SK-N-SH (cell line): Measurements from ENCODE around the gene SHBG. TPM values are rescaled to one million over a fixed set of nuclear protein-coding genes. Genes with fewer than 3 reads are reported as not detected.

Experiments used
- CTCF ChIA-PET: fragments of 300-600, 350-600 bp; formaldehyde crosslinking; extraction: SDS; loops from one replicate; lab custom pipeline; 2021; lab: Yijun Ruan, JAX
- POLR2A ChIA-PET: fragments of 350-600 bp; sonication (Branson Sonifier 250); formaldehyde crosslinking; extraction: SDS; loops from one replicate; lab custom pipeline; 2020; ENCODE audit warnings: antibody characterized with exemption, inconsistent platforms; lab: Yijun Ruan, JAX
- DNase-seq: peaks from one replicate; pipeline ENCODE4 v3.0.0; 2012
- H2AFZ ChIP-seq: fragments of 200-600 bp; sonication (generic); 2 replicates; pipeline ENCODE4 v1.8.1; 2016; ENCODE audit warnings: antibody characterized with exemption, mild to moderate bottlenecking, low read depth
- H3F3A ChIP-seq: fragments of 200-600 bp; sonication (generic); replicated peaks from 2 replicates; pipeline ENCODE3; 2016; ENCODE audit warnings: antibody characterized with exemption, mild to moderate bottlenecking; ENCODE audit not compliant: insufficient read depth
- H3K27ac ChIP-seq, 2 experiments: fragments of 200-500 bp in 1 of 2; fragments of 200-600 bp in 1 of 2; sonication (Bioruptor generic) in 1 of 2; sonication (generic), shearing (Covaris generic) in 1 of 2; 2 replicates each; pipeline versions ENCODE4 v1.5.1 to v1.6.1; 2014 to 2016; ENCODE audit warnings: low read depth in 2 of 2, inconsistent platforms in 1 of 2, low read length in 1 of 2, mild to moderate bottlenecking in 1 of 2, mixed read lengths in 1 of 2
- H3K27me3 ChIP-seq: fragments of 200-600 bp; sonication (generic), shearing (Covaris generic); 2 replicates; pipeline ENCODE4 v1.6.1; 2016; ENCODE audit warnings: mixed run types; ENCODE audit not compliant: insufficient read depth
- H3K36me3 ChIP-seq, 2 experiments: fragments of 200-500 bp in 1 of 2; fragments of 200-600 bp in 1 of 2; sonication (Bioruptor generic) in 1 of 2; sonication (generic) in 1 of 2; replicated peaks in 1 of 2; 2 replicates each; pipeline versions ENCODE3 to v1.5.1; 2014 to 2016; ENCODE audit warnings: low read length in 1 of 2, mild to moderate bottlenecking in 1 of 2; ENCODE audit not compliant: insufficient read depth in 2 of 2, control insufficient read depth in 1 of 2
- H3K4me1 ChIP-seq, 2 experiments: fragments of 200-500 bp in 1 of 2; fragments of 200-600 bp in 1 of 2; sonication (Bioruptor generic) in 1 of 2; sonication (generic), shearing (Covaris generic) in 1 of 2; 2 replicates each; pipeline versions ENCODE4 v1.5.1 to v1.6.1; 2014 to 2016; ENCODE audit warnings: low read depth in 1 of 2, low read length in 1 of 2, mixed run types in 1 of 2; ENCODE audit not compliant: insufficient read depth in 2 of 2, control insufficient read depth in 1 of 2
- H3K4me2 ChIP-seq: fragments of 200-600 bp; sonication (generic), shearing (Covaris generic); 2 replicates; pipeline ENCODE4 v1.6.1; 2017; ENCODE audit warnings: mixed run types
- H3K4me3 ChIP-seq, 2 experiments: fragments of 200-500 bp in 1 of 2; fragments of 200-600 bp in 1 of 2; sonication (Bioruptor generic) in 1 of 2; sonication (generic), shearing (Covaris generic) in 1 of 2; 2 replicates each; pipeline versions ENCODE4 v1.5.1 to v1.8.1; 2014 to 2016; ENCODE audit warnings: low read depth in 2 of 2, inconsistent platforms in 1 of 2, low read length in 1 of 2, mild to moderate bottlenecking in 1 of 2, mixed read lengths in 1 of 2, moderate library complexity in 1 of 2
- H3K79me2 ChIP-seq: fragments of 200-600 bp; sonication (generic); 2 replicates; pipeline ENCODE4 v1.8.1; 2017; ENCODE audit warnings: mild to moderate bottlenecking; ENCODE audit not compliant: insufficient read depth
- H3K9ac ChIP-seq: fragments of 200-600 bp; sonication (generic); 2 replicates; pipeline ENCODE4 v1.6.1; 2017; ENCODE audit warnings: mixed run types
- H3K9me2 ChIP-seq: fragments of 200-600 bp; sonication (generic); 2 replicates; pipeline ENCODE4 v1.6.1; 2017; ENCODE audit warnings: mixed run types
- H3K9me3 ChIP-seq: fragments of 200-600 bp; sonication (generic); 2 replicates; pipeline ENCODE4 v1.6.1; 2017; ENCODE audit warnings: mixed run types, mild to moderate bottlenecking, moderate library complexity
- H4K20me1 ChIP-seq: fragments of 200-600 bp; sonication (generic); 2 replicates; pipeline ENCODE4 v1.6.1; 2017; ENCODE audit warnings: mild to moderate bottlenecking, mixed run types; ENCODE audit not compliant: insufficient read depth
- CHD2 ChIP-seq: fragments of 150-350 bp; IDR thresholded peaks from 2 replicates; pipeline ENCODE4 v1.6.1; 2018; ENCODE audit warnings: low read length; ENCODE audit not compliant: partially characterized antibody
- EZH2phosphoT487 ChIP-seq: fragments of 200-600 bp; sonication (generic); IDR thresholded peaks from 2 replicates; pipeline ENCODE4 v1.6.1; 2017; ENCODE audit warnings: low read depth, mixed run types, mild to moderate bottlenecking, antibody characterized with exemption, moderate library complexity, borderline replicate concordance
- FOSL2 ChIP-seq: IDR thresholded peaks from 2 replicates; pipeline ENCODE4 v1.4.0; 2012; ENCODE audit warnings: low read depth, mild to moderate bottlenecking, moderate library complexity, borderline replicate concordance
- JUND ChIP-seq: IDR thresholded peaks from 2 replicates; pipeline ENCODE4 v1.4.0; 2012
- MAX ChIP-seq: IDR thresholded peaks from 2 replicates; pipeline ENCODE4 v1.4.0; 2012; ENCODE audit warnings: low read depth
- NRF1 ChIP-seq: IDR thresholded peaks from 2 replicates; pipeline ENCODE4 v1.6.1; 2012; ENCODE audit warnings: low read depth, mild to moderate bottlenecking, low read length
- POLR2AphosphoS5 ChIP-seq: IDR thresholded peaks from 2 replicates; pipeline ENCODE4 v1.6.1; 2012; ENCODE audit warnings: low read depth, low read length
- RAD21 ChIP-seq: IDR thresholded peaks from 2 replicates; pipeline ENCODE4 v1.6.1; 2012; ENCODE audit warnings: mild to moderate bottlenecking, low read length
- SIN3A ChIP-seq: IDR thresholded peaks from 2 replicates; pipeline ENCODE4 v1.6.1; 2012; ENCODE audit warnings: low read depth, mild to moderate bottlenecking, low read length, moderate library complexity, borderline replicate concordance
- WGBS: methylation state at CpG from one replicate; pipeline ENCODE4 v1.1.6; 2017; ENCODE audit warnings: low lambda C conversion rate; 5-methylcytosine and 5-hydroxymethylcytosine counted together
- polyA plus RNA-seq, 3 experiments: library from polyadenylated mRNA; depleted of rRNA; stranded (reverse); fragments of >200 nt; gene quantifications; 2 replicates each; pipeline ENCODE4 v1.2.3, GENCODE V29; 2012

SHBG gene
- polyA plus RNA-seq, 1 of the 3 experiments (the other 2 are of a cell fraction), result 1.1 TPM

- TF ChIP-seq MAX (peak; percentile 52), NRF1 (no peak), CHD2 (no peak), RAD21 (peak; percentile 61)
- TF ChIP-seq, all 33 proteins: peak for 6
Measured at GRCh38 chr17:7589204-7589868, 40.6 kb upstream of the SHBG start (continued).

GRCh38 chr17:7589891-7590691 is 39.8 kb upstream of the SHBG start, which contains the start of gene SOX15:
TSS of gene SOX15 (minus strand) at chr17:7590094. CDS start at chr17:7589676, 418 bp downstream.
- TF ChIP-seq FOSL2 (0 out of 2 replicates have a peak, but pooled peaks have one; percentile 12), JUND (no peak), EZH2phosphoT487 (no peak), POLR2AphosphoS5 (no peak)
- 69% methylated on average over 24 of the region's 24 CpGs for WGBS
- Histone ChIP-seq H4K20me1 (no peaks in the 10 kb centered on the region), H3K36me3 (peaks cover 28 to 61% of the 10 kb centered on the region in 2 experiments), H3K9me2 (no peaks in the 10 kb centered on the region), H3K4me2 (peak within 1 kb of the TSS; percentile 68; the same call in 1 of the 2 replicates), H3K79me2 (peaks cover 20% of the 10 kb centered on the region), H3K4me3 (peak within 1 kb of the TSS in 1 of 2 experiments; percentile 3; a peak in 1 of 4 replicates), H2AFZ (no peak within 1 kb of the TSS), H3K9ac (peak within 1 kb of the TSS; percentile 31; the same call in 1 of the 2 replicates), H3K4me1 (peaks cover 17 to 32% of the 10 kb centered on the region in 2 experiments), H3K27ac (peak within 1 kb of the TSS; percentile 47 to 63), H3K9me3 (no peaks in the 10 kb centered on the region), H3F3A (peaks cover 48% of the 10 kb centered on the region), H3K27me3 (no peaks in the 10 kb centered on the region)
- peak; percentile 50 for DNase-seq
- POLR2A ChIA-PET, result interaction anchor here (0.9 to 3.5 kb wide), 4 partner anchors 11 to 96 kb away, joined by 3 to 23 read pairs (median 4); partner anchors contain the start of genes CD68, FXR2, TP53 and WRAP53
- CTCF ChIA-PET, result interaction anchor here (0.6 to 3.4 kb wide), 28 partner anchors 10 to 244 kb away, joined by 3 to 22 read pairs (median 6); partner anchors contain the start of genes CD68, DNAH2, FXR2 and KDM6B

- no peak overlapping the region for H2AFZ ChIP-seq
- H3K79me2 ChIP-seq, result peaks cover 14% of the 10 kb centered on the region
- H3K9me2 ChIP-seq, result no peaks in the 10 kb centered on the region
- CTCF ChIA-PET, result interaction anchor here (0.6 to 3.4 kb wide), 6 partner anchors 11 to 236 kb away, joined by 4 to 22 read pairs (median 17); partner anchors contain the start of genes TMEM95, TP53 and WRAP53
- WGBS, result 46% methylated on average over 4 of the region's 4 CpGs
- peak; percentile 57 for DNase-seq
- H3K27ac ChIP-seq, result peak overlapping the region; percentile 47 to 63
- TF ChIP-seq MAX (no peak), FOSL2 (peak; percentile 56; the same call in 1 of the 2 replicates), SIN3A (peak; percentile 70; the same call in 1 of the 2 replicates)
- no peak overlapping the region for H3K4me3 ChIP-seq
- H3K9ac ChIP-seq, result peak overlapping the region; percentile 31; the same call in 1 of the 2 replicates
- H3K4me2 ChIP-seq, result peak overlapping the region; percentile 48; the same call in 1 of the 2 replicates
- H3F3A ChIP-seq, result peaks cover 53% of the 10 kb centered on the region
- peaks cover 17 to 32% of the 10 kb centered on the region in 2 experiments for H3K4me1 ChIP-seq
- POLR2A ChIA-PET, result interaction anchor here (0.6 to 3.5 kb wide), 2 partner anchors 25 to 95 kb away, joined by 7 to 23 read pairs; partner anchors contain the start of genes TP53 and WRAP53
- H3K36me3 ChIP-seq, result peaks cover 34 to 67% of the 10 kb centered on the region in 2 experiments
- no peaks in the 10 kb centered on the region for H4K20me1 ChIP-seq
- H3K9me3 ChIP-seq, result no peaks in the 10 kb centered on the region
- H3K27me3 ChIP-seq, result no peaks in the 10 kb centered on the region
Measured at GRCh38 chr17:7590743-7591142, 39.2 kb upstream of the SHBG start.
